Naive thymus-derived CD4-positive, alpha-beta T cell (primary cell): Measurements from ENCODE around the gene AXIN2. TPM values are rescaled to one million over a fixed set of nuclear protein-coding genes. Genes with fewer than 3 reads are reported as not detected.

Experiments used
- ATAC-seq: fragments of 150-1000 bp; cut with Tn5 transposase; 2 replicates; pipeline ENCODE4 v1.10.0; 2021; ENCODE audit warnings: mild to moderate bottlenecking, moderate library complexity
- CTCF ChIA-PET: fragments of 350-600 bp; sonication (Branson Sonifier 250); formaldehyde crosslinking; loops from one replicate; lab custom pipeline; 2021; ENCODE audit warnings: antibody characterized with exemption; lab: Charles Lee
- POLR2A ChIA-PET: fragments of 350-600 bp; sonication (Branson Sonifier 250); formaldehyde crosslinking; loops from one replicate; lab custom pipeline; 2021; ENCODE audit warnings: antibody characterized with exemption, inconsistent platforms; lab: Charles Lee
- DNase-seq, 9 donors: peaks; one replicate each; pipeline versions ENCODE4 v3.0.0 to v3.0.0-alpha.2; 2020 to 2022; ENCODE audit warnings: mixed read lengths in 1 of 9
- H3K27ac ChIP-seq: one replicate; pipeline ENCODE4 v1.7.0; 2013; ENCODE audit warnings: mild to moderate bottlenecking, low read depth, low read length, moderate library complexity
- H3K27me3 ChIP-seq, 2 donors: one replicate each; pipeline ENCODE4 v1.7.0; 2013; ENCODE audit warnings: low read length in 2 of 2, mild to moderate bottlenecking in 2 of 2, moderate library complexity in 2 of 2; ENCODE audit not compliant: control insufficient read depth in 2 of 2, insufficient read depth in 2 of 2
- H3K36me3 ChIP-seq, 3 experiments: 1 replicate in 2 of 3; 2 replicates in 1 of 3; pipeline ENCODE4 v1.7.0; 2013; ENCODE audit warnings: low read length in 3 of 3, mild to moderate bottlenecking in 3 of 3, moderate library complexity in 1 of 3; ENCODE audit not compliant: insufficient read depth in 3 of 3, control insufficient read depth in 2 of 3
- H3K4me1 ChIP-seq, 2 donors: one replicate each; pipeline ENCODE4 v1.7.0; 2013; ENCODE audit warnings: low read length in 2 of 2, mild to moderate bottlenecking in 2 of 2, moderate library complexity in 1 of 2; ENCODE audit not compliant: control insufficient read depth in 2 of 2, insufficient read depth in 2 of 2
- H3K4me3 ChIP-seq: 2 replicates; pipeline ENCODE4 v1.7.0; 2013; ENCODE audit warnings: mild to moderate bottlenecking, low read length
- H3K9me3 ChIP-seq, 3 experiments: 1 replicate in 2 of 3; 2 replicates in 1 of 3; pipeline ENCODE4 v1.7.0; 2013; ENCODE audit warnings: low read length in 3 of 3; ENCODE audit not compliant: control insufficient read depth in 2 of 3
- H3K27ac Mint-ChIP-seq, 9 donors: one replicate each; pipeline ENCODE4 v1.8.0; 2020 to 2022; ENCODE audit warnings: mixed read lengths in 9 of 9, mild to moderate bottlenecking in 8 of 9, moderate library complexity in 5 of 9, inconsistent platforms in 2 of 9
- H3K27me3 Mint-ChIP-seq, 5 donors: one replicate each; pipeline ENCODE4 v1.8.0; 2021 to 2022; ENCODE audit warnings: mixed read lengths in 5 of 5, mild to moderate bottlenecking in 1 of 5
- H3K36me3 Mint-ChIP-seq, 5 donors: one replicate each; pipeline ENCODE4 v1.8.0; 2020 to 2022; ENCODE audit warnings: mixed read lengths in 5 of 5, mild to moderate bottlenecking in 3 of 5, inconsistent platforms in 1 of 5
- H3K4me1 Mint-ChIP-seq, 7 donors: one replicate each; pipeline ENCODE4 v1.8.0; 2020 to 2022; ENCODE audit warnings: mixed read lengths in 7 of 7, mild to moderate bottlenecking in 3 of 7, inconsistent platforms in 1 of 7
- H3K4me3 Mint-ChIP-seq, 10 donors: one replicate each; pipeline ENCODE4 v1.8.0; 2020 to 2022; ENCODE audit warnings: mild to moderate bottlenecking in 10 of 10, mixed read lengths in 10 of 10, moderate library complexity in 6 of 10, inconsistent platforms in 2 of 10
- H3K9me3 Mint-ChIP-seq, 11 donors: one replicate each; pipeline ENCODE4 v1.8.0; 2020 to 2022; ENCODE audit warnings: mixed read lengths in 11 of 11, mild to moderate bottlenecking in 4 of 11, inconsistent platforms in 1 of 11, moderate library complexity in 1 of 11
- intact Hi-C, 2 donors: fragments of 100-400 bp; cut with micrococcal nuclease; formaldehyde crosslinking; loops; one replicate each; pipeline ENCODE4 v1.15.1; 2023
- polyA plus RNA-seq, 2 donors: library from polyadenylated mRNA; unstranded; fragments of 300-500 nt; fragmentation: Illumina TruSeq; gene quantifications; one replicate each; pipeline ENCODE4 v1.2.3, GENCODE V29; 2021
- total RNA-seq, 6 experiments: library from RNA in 5 of 6; stranded (reverse) in 5 of 6; gene quantifications; 1 replicate in 5 of 6; 2 replicates in 1 of 6; pipeline ENCODE4 v1.2.3 and lab custom pipeline; 2021 to 2026

Gene AXIN2
- total and polyA plus RNA-seq, 7 experiments from 2014 or later, result 7.4 to 63.4 (median 21.7) TPM

DNA sequence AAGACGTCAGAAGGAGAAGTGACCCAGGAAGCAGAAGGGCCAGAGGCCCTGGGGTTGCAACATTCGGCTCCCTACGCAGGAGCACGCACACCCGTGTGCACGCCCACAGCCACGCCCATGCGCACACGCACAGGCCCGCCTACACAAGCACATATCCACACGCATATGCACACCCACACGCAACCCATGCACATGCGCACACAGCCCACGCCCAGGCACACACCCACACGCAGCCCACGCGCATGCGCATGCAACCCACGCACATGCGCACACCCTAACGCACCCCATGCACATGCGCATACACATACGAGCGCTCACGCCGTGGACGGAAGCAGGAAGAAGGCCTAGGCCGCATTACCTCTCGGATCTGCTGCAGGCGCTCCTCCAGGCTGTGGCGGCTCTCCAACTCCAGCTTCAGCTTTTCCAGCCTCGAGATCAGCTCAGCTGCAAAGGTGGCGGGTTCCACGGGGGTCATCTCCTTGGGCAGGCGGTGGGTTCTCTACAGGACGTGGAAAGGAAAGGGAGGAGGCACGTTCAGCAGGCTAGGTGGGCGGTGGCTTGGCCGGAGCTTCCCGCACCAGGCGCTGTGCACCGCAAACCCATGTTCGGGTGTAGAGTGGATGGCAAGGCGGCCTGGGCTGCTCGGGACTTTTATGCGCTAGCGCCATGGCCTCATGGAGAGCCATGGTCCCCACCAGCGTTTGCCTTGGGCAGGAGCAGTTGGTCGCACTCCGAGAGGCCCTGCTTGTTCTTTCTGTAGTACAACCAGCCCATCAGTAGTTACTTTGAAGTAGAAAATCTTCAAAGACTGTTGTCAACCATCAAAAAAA, 23.4 kb downstream of the AXIN2 start:
- ATAC-seq (peak; percentile 58), DNase-seq (peak in 8 of 9 donors; percentile 36 to 83 (median 74))
- peaks cover 0 to 77% (median 14%) of the 10 kb centered on the region in 3 experiments for H3K36me3 ChIP-seq
- Mint-ChIP-seq H3K27me3 (peaks cover 0 to 22% (median 0%) of the 10 kb centered on the region in 5 donors), H3K36me3 (peaks cover 0 to 50% (median 38%) of the 10 kb centered on the region in 5 donors), H3K27ac (peak overlapping the region; percentile 59 to 96 (median 89)), H3K4me1 (peaks cover 8 to 72% (median 57%) of the 10 kb centered on the region in 7 donors), H3K4me3 (peak overlapping the region; percentile 76 to 90 (median 84)), H3K9me3 (peaks cover 0 to 1% (median 0%) of the 10 kb centered on the region in 11 donors)
- H3K4me1 ChIP-seq, result peaks cover 0 to 30% of the 10 kb centered on the region in 2 donors
- peak overlapping the region; percentile 65 for H3K27ac ChIP-seq
- H3K9me3 ChIP-seq, result no peaks in the 10 kb centered on the region
- CTCF ChIA-PET, result interaction anchor here (0.9 to 1.2 kb wide), 2 partner anchors 257 to 626 kb away, joined by 3 to 5 read pairs; no protein-coding TSS in a partner anchor
- intact Hi-C loops, result loop anchor here in 1 of 2 donors (1.0 to 2.0 kb wide), 2 partner anchors 13 to 18 kb away; no protein-coding TSS in a partner anchor
- POLR2A ChIA-PET, result interaction anchor here (0.6 to 1.9 kb wide), 6 partner anchors 13 to 66 kb away, joined by 3 to 7 read pairs (median 4); no protein-coding TSS in a partner anchor
- no peaks in the 10 kb centered on the region for H3K27me3 ChIP-seq
- peak overlapping the region; percentile 35 for H3K4me3 ChIP-seq

DNA sequence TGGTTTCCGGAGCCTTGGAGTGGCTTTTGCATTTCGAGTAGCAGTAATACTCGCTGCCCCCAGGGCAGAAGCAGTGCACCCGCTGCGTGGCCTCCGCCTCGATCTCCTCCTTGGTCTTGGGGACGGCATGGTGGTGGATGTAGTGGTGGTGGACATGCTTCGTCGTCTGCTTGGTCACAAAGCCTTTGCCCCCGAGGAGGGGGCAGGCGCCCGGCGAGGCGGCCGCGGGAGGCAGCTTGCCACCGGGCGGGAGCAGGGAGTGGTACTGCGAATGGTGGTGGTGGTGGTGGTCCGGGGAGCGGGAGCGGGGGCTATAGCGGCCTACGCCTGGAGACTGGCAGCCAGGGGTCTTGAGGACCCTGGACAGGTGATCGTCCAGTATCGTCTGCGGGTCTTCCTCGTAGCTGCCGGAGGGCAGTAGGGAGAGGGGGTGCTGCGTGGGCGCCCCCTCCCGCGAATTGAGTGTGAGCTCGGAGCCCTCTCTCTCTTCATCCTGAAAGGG, 24.1 kb downstream of the AXIN2 start:
- Mint-ChIP-seq H3K36me3 (peaks cover 0 to 48% (median 34%) of the 10 kb centered on the region in 5 donors), H3K4me1 (peaks cover 8 to 68% (median 58%) of the 10 kb centered on the region in 7 donors), H3K27me3 (peaks cover 0 to 22% (median 0%) of the 10 kb centered on the region in 5 donors), H3K27ac (peak overlapping the region in 7 of 9 donors; percentile 75 to 96 (median 91)), H3K4me3 (peak overlapping the region in 5 of 10 donors; percentile 79 to 90 (median 88)), H3K9me3 (peaks cover 0 to 1% (median 0%) of the 10 kb centered on the region in 11 donors)
- ChIA-PET CTCF (no interaction called here), POLR2A (interaction anchor here (1.6 kb wide), 1 partner anchor 21 kb away, joined by 3 read pairs; no protein-coding TSS in a partner anchor)
- ATAC-seq (no peak), DNase-seq (no peak)
- Histone ChIP-seq H3K36me3 (peaks cover 0 to 80% (median 14%) of the 10 kb centered on the region in 3 experiments), H3K27me3 (no peaks in the 10 kb centered on the region), H3K27ac (peak overlapping the region; percentile 40), H3K4me1 (peaks cover 0 to 30% of the 10 kb centered on the region in 2 donors), H3K9me3 (no peaks in the 10 kb centered on the region), H3K4me3 (no peak overlapping the region)
- intact Hi-C loops, result no loop called here

DNA sequence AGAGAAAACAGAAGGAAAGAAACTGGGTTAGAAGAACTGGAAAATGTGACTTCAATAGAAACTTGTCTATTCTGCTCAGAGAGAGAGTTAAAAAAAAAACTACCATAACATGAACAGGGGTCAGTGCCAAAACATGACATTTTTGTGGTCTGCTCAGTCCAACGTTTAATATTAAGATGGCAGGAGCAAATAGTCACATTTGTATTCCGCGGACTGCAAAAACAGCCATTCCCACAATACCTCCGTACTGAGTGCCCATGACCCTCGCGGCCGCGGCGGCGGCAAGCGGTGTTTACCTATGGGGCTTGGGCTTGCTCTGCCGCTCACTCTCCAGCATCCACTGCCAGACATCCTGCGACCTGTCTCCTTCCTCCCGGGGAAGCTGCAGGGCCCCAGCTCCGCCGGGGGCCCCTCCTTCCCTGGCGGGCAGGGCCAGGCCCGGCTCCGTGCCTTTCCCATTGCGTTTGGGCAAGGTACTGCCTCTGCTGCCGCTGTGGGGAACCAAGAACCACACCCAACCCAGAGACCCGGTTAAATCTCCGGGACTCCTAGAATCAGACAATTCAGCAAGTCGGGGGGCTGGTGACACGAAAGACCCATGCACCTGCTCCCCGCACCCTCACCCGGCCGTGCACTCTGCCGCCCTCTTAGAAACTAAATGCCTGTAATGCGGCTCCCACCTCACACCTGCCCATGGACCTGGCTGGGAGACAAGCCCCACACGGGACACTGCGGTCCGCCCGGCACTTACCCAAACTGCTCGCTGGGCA, 24.7 kb downstream of the AXIN2 start:
- peak overlapping the region in 2 of 9 donors; percentile 42 to 43 for H3K27ac Mint-ChIP-seq
- no peak for ATAC-seq
- intact Hi-C loops, result no loop called here
- Histone ChIP-seq H3K4me1 (peaks cover 0 to 30% of the 10 kb centered on the region in 2 donors), H3K36me3 (peaks cover 0 to 86% (median 14%) of the 10 kb centered on the region in 3 experiments), H3K27me3 (no peaks in the 10 kb centered on the region), H3K27ac (peak overlapping the region; percentile 40), H3K4me3 (no peak overlapping the region), H3K9me3 (no peaks in the 10 kb centered on the region)
- peaks cover 0 to 53% (median 35%) of the 10 kb centered on the region in 5 donors for H3K36me3 Mint-ChIP-seq
- H3K27me3 Mint-ChIP-seq, result peaks cover 0 to 22% (median 0%) of the 10 kb centered on the region in 5 donors
- H3K9me3 Mint-ChIP-seq, result no peaks in the 10 kb centered on the region
- H3K4me1 Mint-ChIP-seq, result peaks cover 13 to 68% (median 60%) of the 10 kb centered on the region in 7 donors
- no peak overlapping the region for H3K4me3 Mint-ChIP-seq
- CTCF ChIA-PET, result no interaction called here
- DNase-seq, result no peak
- POLR2A ChIA-PET, result interaction anchor here (1.6 kb wide), 1 partner anchor 22 kb away, joined by 3 read pairs; no protein-coding TSS in a partner anchor

DNA sequence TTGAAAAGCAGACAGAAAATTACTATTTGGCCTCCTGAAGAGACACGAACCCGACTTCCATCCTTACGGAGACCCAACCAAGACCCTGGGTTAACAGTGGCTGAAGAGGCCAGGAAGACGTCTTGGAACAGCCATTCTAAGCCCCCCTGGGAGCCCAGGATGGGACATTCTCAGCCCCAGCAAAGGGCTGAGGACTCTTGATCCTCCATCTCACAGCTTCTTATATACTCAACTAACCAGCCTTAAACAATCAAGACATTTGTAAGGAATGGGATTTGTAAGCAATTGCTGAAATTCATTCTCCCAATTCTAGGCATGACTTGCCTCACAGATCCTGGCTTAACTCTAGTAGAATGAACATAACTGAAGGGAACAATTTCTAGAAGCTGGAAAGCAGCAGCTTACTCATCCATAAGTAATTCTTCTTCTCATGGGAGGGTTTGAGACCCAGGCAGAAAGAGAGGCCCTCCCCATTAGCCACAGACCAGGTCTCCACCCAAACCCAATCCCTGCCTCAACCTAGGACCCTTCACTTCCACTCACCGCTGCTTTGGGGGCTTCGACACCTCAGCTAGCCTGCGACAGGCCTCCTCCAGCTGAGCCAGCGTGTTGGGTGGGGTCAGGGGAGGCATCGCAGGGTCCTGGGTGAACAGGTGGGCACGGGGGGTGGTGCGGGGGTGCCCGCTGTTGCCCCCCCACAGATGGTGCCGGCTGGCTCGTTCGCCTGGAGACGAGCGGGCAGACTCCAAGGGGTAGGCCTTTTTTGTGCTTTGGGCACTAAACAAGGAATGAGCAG, 25.5 kb downstream of the AXIN2 start:
- ChIA-PET CTCF (no interaction called here), POLR2A (interaction anchor here (1.4 kb wide), 1 partner anchor 12 kb away, joined by 3 read pairs; no protein-coding TSS in a partner anchor)
- Mint-ChIP-seq H3K4me1 (peaks cover 14 to 68% (median 59%) of the 10 kb centered on the region in 7 donors), H3K27me3 (peaks cover 0 to 23% (median 0%) of the 10 kb centered on the region in 5 donors), H3K9me3 (no peaks in the 10 kb centered on the region), H3K27ac (peak overlapping the region in 8 of 9 donors; percentile 16 to 69 (median 44)), H3K36me3 (peaks cover 0 to 49% (median 30%) of the 10 kb centered on the region in 5 donors), H3K4me3 (no peak overlapping the region)
- no peak for ATAC-seq
- no peak overlapping the region for H3K27ac ChIP-seq
- no peaks in the 10 kb centered on the region for H3K9me3 ChIP-seq
- DNase-seq, result no peak
- H3K27me3 ChIP-seq, result no peaks in the 10 kb centered on the region
- peaks cover 0 to 85% (median 7%) of the 10 kb centered on the region in 3 experiments for H3K36me3 ChIP-seq
- intact Hi-C loops, result no loop called here
- no peak overlapping the region for H3K4me3 ChIP-seq
- peaks cover 0 to 35% of the 10 kb centered on the region in 2 donors for H3K4me1 ChIP-seq

DNA sequence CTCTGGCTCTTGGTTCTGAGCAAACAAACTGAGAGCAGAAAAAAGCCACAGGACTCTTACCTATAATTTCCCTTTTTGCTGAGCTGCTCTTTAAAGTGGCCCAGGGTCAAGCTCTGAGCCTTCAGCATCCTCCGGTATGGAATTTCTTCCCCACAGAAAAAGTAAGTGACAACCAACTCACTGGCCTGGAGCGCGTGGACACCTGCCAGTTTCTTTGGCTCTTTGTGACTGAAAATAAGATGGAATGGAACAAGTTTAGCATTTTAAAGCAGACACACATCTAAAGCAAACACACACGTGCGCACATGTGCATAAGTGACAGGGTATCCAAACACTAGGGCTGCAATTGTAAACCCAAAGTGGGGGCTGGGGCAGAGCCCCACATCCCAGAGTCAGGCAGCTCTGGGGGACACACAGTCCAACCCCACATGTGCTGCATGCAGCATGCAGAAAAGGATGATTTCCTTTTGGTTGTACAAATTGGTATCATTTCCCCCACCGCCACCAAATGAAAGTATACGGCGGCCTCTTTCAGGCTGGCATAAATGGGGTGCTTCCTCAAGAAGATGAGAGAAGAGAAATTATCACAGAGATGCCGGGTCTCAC, 27.5 kb downstream of the AXIN2 start:
- Histone ChIP-seq H3K9me3 (no peaks in the 10 kb centered on the region), H3K27ac (no peak overlapping the region), H3K36me3 (peaks cover 0 to 82% (median 7%) of the 10 kb centered on the region in 3 experiments), H3K4me3 (no peak overlapping the region), H3K4me1 (peaks cover 0 to 18% of the 10 kb centered on the region in 2 donors), H3K27me3 (no peaks in the 10 kb centered on the region)
- DNase-seq, result no peak
- H3K4me1 Mint-ChIP-seq, result peaks cover 10 to 62% (median 43%) of the 10 kb centered on the region in 7 donors
- peaks cover 4 to 49% (median 29%) of the 10 kb centered on the region in 5 donors for H3K36me3 Mint-ChIP-seq
- H3K27me3 Mint-ChIP-seq, result peaks cover 0 to 12% (median 0%) of the 10 kb centered on the region in 5 donors
- H3K9me3 Mint-ChIP-seq, result no peaks in the 10 kb centered on the region
- H3K27ac Mint-ChIP-seq, result peak overlapping the region in 8 of 9 donors; percentile 36 to 69 (median 48)
- no peak for ATAC-seq
- ChIA-PET CTCF (no interaction called here), POLR2A (no interaction called here)
- intact Hi-C loops, result no loop called here
- H3K4me3 Mint-ChIP-seq, result no peak overlapping the region
